ENCODE data around the gene FNIP2. TPM values are rescaled to one million over a fixed set of nuclear protein-coding genes. Genes with fewer than 3 reads are reported as not detected.

FNIP2 gene
- total RNA-seq, 1 donor from 2014 or later = 21.4 TPM

DNA sequence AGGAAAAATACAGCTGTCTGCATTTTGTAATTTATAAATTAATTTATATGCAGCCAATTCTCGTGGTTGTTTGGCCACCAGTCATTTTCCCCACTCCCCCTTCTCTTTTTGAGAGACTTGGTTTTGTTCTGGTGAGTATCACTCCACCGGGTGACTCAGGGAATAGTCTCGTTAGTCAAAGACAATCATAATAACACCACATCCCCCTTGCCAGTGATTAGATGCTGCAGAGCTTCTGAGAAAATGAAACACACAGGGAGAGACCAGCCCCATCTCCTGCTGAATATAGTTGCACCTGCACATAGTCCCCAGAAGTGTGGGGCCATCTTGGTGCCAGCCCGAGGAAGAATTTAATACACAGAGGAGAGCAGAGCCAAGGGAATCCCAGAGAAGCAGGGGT is 8.0 kb upstream of the FNIP2 start:
- no peak overlapping the region for H3K27ac ChIP-seq (ENCODE audit: low read depth, low read length)

DNA sequence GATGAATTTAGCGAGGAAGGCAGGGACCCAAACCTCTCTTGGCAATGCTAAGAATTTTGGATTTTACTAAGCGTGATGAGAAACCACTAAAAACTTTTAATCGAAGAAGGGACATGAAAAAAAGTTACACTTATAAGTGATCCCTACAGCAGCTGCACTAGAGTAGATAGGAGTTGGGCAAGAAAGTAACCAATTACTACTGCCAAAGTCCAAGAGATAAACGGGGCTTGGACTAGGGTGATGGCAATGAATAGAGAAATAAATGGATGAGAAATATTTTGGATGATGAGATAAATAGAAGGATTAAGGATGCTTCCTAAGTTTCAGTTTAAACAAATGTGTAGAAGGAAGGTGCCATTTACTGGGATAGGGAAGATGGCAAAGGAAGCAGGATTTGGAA is 6.3 kb upstream of the FNIP2 start:
- H3K27me3 ChIP-seq (ENCODE audit: control insufficient read depth in 3 of 3, insufficient read depth in 3 of 3, low read length in 3 of 3) = no peaks in the 10 kb centered on the region
- no peak overlapping the region for H3K27ac ChIP-seq (ENCODE audit: low read depth, low read length)
- H3K9ac ChIP-seq (ENCODE audit: low read depth in 1 of 3, low read length in 3 of 3) = no peak overlapping the region
- H3K36me3 ChIP-seq (ENCODE audit: control insufficient read depth in 3 of 3, insufficient read depth in 3 of 3, low read length in 3 of 3) = no peaks in the 10 kb centered on the region
- H3K4me1 ChIP-seq (ENCODE audit: control insufficient read depth in 3 of 3, insufficient read depth in 3 of 3, low read length in 3 of 3) = no peaks in the 10 kb centered on the region
- H3K9me3 ChIP-seq (ENCODE audit: control insufficient read depth in 3 of 3, low read length in 3 of 3) = no peaks in the 10 kb centered on the region
- H3K4me3 ChIP-seq (ENCODE audit: low read length in 3 of 3) = no peak overlapping the region

More for the DNA sequence above, 8.0 kb upstream of the FNIP2 start:
- no peak overlapping the region for H3K4me3 ChIP-seq (ENCODE audit: low read length in 3 of 3)
- H3K36me3 ChIP-seq (ENCODE audit: control insufficient read depth in 3 of 3, insufficient read depth in 3 of 3, low read length in 3 of 3) = no peaks in the 10 kb centered on the region
- no peak overlapping the region for H3K9ac ChIP-seq (ENCODE audit: low read depth in 1 of 3, low read length in 3 of 3)
- no peaks in the 10 kb centered on the region for H3K9me3 ChIP-seq (ENCODE audit: control insufficient read depth in 3 of 3, low read length in 3 of 3)
- no peaks in the 10 kb centered on the region for H3K27me3 ChIP-seq (ENCODE audit: control insufficient read depth in 3 of 3, insufficient read depth in 3 of 3, low read length in 3 of 3)
- no peaks in the 10 kb centered on the region for H3K4me1 ChIP-seq (ENCODE audit: control insufficient read depth in 3 of 3, insufficient read depth in 3 of 3, low read length in 3 of 3)

DNA sequence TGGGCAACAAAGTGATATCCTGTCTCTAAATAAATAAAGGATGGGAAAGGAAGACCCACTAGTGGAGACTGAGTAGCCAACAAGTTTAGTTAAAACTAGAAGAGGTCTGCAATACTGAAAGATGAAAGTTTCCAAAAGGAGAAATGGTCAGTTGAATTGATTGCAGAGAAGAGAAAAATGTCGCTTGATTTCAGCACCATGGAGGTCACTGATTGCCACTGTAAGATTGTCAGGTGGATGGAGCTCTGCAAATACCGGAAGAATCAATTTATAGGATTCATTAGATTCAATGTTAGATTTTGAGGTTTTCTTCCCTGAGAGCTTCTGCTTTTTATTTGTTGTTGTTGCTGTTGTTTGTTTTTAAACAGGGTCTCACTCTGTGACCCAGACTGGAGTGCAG is 5.4 kb upstream of the FNIP2 start:
- H3K4me1 ChIP-seq (ENCODE audit: control insufficient read depth in 3 of 3, insufficient read depth in 3 of 3, low read length in 3 of 3) = peaks cover 0 to 4% (median 0%) of the 10 kb centered on the region in 3 donors
- H3K36me3 ChIP-seq (ENCODE audit: control insufficient read depth in 3 of 3, insufficient read depth in 3 of 3, low read length in 3 of 3) = no peaks in the 10 kb centered on the region
- no peaks in the 10 kb centered on the region for H3K27me3 ChIP-seq (ENCODE audit: control insufficient read depth in 3 of 3, insufficient read depth in 3 of 3, low read length in 3 of 3)
- H3K27ac ChIP-seq (ENCODE audit: low read depth, low read length) = no peak overlapping the region
- no peaks in the 10 kb centered on the region for H3K9me3 ChIP-seq (ENCODE audit: control insufficient read depth in 3 of 3, low read length in 3 of 3)
- H3K9ac ChIP-seq (ENCODE audit: low read depth in 1 of 3, low read length in 3 of 3) = no peak overlapping the region
- no peak overlapping the region for H3K4me3 ChIP-seq (ENCODE audit: low read length in 3 of 3)

DNA sequence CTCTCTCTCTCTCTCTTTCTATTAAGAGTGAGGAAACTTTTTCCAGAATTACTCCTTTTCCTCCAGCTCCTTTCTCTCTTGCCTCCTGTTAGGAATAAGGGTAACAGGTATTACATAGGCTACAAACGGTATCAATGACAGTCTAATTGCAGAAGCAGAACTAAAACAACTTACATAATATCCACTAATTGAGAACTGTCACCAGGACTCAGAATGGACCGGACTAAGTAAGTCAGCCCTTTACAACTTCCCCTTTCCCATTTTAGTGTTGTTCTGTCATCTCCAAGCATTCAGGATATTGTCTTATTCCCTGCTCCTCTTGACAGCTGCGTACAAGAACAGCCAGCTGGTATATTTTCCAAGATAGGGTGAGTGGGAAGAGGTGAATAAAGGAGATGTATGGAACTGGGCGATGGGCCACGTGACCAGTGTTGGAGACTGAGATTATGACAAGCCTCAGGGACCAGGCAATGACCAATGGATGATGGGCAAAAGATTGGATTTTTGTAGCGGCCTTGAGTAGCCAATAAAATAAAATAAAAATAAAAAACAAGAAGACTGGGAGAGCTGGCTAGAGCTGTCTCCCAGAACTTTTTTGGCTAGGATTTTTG is 2.3 kb upstream of the FNIP2 start:
- no peak overlapping the region for H3K27ac ChIP-seq (ENCODE audit: low read depth, low read length)
- H3K27me3 ChIP-seq (ENCODE audit: control insufficient read depth in 3 of 3, insufficient read depth in 3 of 3, low read length in 3 of 3) = no peaks in the 10 kb centered on the region
- H3K9ac ChIP-seq (ENCODE audit: low read depth in 1 of 3, low read length in 3 of 3) = no peak overlapping the region
- peaks cover 6 to 22% (median 15%) of the 10 kb centered on the region in 3 donors for H3K4me1 ChIP-seq (ENCODE audit: control insufficient read depth in 3 of 3, insufficient read depth in 3 of 3, low read length in 3 of 3)
- no peaks in the 10 kb centered on the region for H3K9me3 ChIP-seq (ENCODE audit: control insufficient read depth in 3 of 3, low read length in 3 of 3)
- H3K4me3 ChIP-seq (ENCODE audit: low read length in 3 of 3) = no peak overlapping the region
- no peaks in the 10 kb centered on the region for H3K36me3 ChIP-seq (ENCODE audit: control insufficient read depth in 3 of 3, insufficient read depth in 3 of 3, low read length in 3 of 3)

DNA sequence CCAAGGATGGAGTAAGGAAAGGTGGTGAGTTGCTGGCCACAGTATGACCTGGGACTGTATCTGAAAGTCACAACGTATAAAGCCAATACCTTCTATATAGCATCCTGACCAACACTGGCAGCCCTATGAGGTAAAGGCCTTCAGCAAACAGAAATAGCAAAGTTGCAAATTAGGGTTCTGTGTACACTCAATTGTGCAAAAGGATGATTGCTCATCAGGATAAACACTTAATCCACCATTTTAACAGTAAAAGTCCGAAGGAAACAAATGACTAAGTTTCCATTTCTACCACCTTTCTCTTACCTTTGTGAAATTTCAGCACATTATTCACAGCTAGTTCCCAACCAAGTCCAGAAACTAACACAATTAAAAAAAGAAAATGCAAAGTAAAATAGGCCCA is 1.4 kb upstream of the FNIP2 start:
- Histone ChIP-seq H3K27ac (ENCODE audit: low read depth, low read length) (no peak overlapping the region), H3K36me3 (ENCODE audit: control insufficient read depth in 3 of 3, insufficient read depth in 3 of 3, low read length in 3 of 3) (no peaks in the 10 kb centered on the region), H3K4me1 (ENCODE audit: control insufficient read depth in 3 of 3, insufficient read depth in 3 of 3, low read length in 3 of 3) (peaks cover 13 to 29% (median 23%) of the 10 kb centered on the region in 3 donors), H3K4me3 (ENCODE audit: low read length in 3 of 3) (no peak overlapping the region), H3K9ac (ENCODE audit: low read depth in 1 of 3, low read length in 3 of 3) (no peak overlapping the region), H3K27me3 (ENCODE audit: control insufficient read depth in 3 of 3, insufficient read depth in 3 of 3, low read length in 3 of 3) (no peaks in the 10 kb centered on the region), H3K9me3 (ENCODE audit: control insufficient read depth in 3 of 3, low read length in 3 of 3) (no peaks in the 10 kb centered on the region)

DNA sequence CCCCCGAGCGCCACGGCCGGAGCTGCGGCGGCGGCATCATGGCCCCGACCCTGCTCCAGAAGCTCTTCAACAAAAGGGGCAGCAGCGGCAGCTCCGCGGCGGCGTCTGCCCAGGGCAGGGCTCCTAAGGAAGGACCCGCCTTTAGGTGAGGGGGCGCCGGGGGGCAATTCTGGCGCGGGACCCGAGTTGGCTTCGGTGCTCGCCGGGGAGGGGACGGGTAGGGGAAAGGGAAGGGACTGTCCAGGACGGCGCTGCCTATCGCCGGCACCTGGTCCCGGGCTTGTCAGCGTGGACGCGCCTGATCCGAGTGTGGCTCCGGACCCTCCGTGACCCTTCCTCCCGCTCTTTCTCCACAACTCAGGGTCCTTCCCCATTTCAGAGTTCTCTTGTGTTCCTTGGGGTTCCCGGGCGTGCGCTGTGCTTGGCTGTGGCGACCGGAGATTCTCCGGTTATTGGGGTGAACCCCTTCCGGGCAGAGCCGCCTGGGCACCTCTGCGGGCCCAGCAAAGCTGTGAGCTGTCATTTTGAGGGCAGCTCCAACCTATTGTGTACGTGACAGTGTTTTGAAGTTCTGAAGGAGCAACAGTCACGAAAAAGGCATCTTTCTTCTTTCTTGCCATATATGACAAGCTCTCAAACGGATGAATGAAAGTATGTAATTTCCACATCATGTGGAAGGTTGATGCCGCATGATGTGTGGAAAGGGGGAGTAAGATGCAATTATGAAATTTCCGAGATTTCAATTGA is 522 bp downstream of the FNIP2 start:
- H3K36me3 ChIP-seq (ENCODE audit: control insufficient read depth in 3 of 3, insufficient read depth in 3 of 3, low read length in 3 of 3) = no peaks in the 10 kb centered on the region
- H3K9ac ChIP-seq (ENCODE audit: low read depth in 1 of 3, low read length in 3 of 3) = peak overlapping the region; percentile 91 to 95 (median 93)
- no peaks in the 10 kb centered on the region for H3K9me3 ChIP-seq (ENCODE audit: control insufficient read depth in 3 of 3, low read length in 3 of 3)
- no peaks in the 10 kb centered on the region for H3K27me3 ChIP-seq (ENCODE audit: control insufficient read depth in 3 of 3, insufficient read depth in 3 of 3, low read length in 3 of 3)
- peak overlapping the region; percentile 89 for H3K27ac ChIP-seq (ENCODE audit: low read depth, low read length)
- H3K4me3 ChIP-seq (ENCODE audit: low read length in 3 of 3) = peak overlapping the region; percentile 91 to 95 (median 91)
- H3K4me1 ChIP-seq (ENCODE audit: control insufficient read depth in 3 of 3, insufficient read depth in 3 of 3, low read length in 3 of 3) = peaks cover 14 to 34% (median 30%) of the 10 kb centered on the region in 3 donors

DNA sequence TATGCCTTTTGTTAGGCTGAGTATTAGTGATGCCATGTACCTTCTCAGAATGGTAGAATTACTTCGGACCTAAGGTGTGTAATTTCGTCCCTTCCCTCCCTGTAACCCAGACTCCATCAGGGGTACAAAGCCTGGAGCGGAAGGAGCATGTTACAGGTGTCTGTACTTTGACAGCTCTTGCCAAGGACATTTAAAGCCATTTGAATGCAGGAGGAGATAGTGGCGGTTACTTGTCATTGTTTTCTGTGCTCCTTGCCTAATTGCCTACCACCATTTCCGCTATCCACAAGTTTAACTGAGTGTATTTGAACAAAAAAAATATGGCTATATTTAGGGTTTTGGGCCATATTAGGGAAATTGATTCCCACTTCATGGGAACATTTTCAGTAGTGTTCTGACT is 1.8 kb downstream of the FNIP2 start:
- no peaks in the 10 kb centered on the region for H3K36me3 ChIP-seq (ENCODE audit: control insufficient read depth in 3 of 3, insufficient read depth in 3 of 3, low read length in 3 of 3)
- no peaks in the 10 kb centered on the region for H3K9me3 ChIP-seq (ENCODE audit: control insufficient read depth in 3 of 3, low read length in 3 of 3)
- H3K9ac ChIP-seq (ENCODE audit: low read depth in 1 of 3, low read length in 3 of 3) = peak overlapping the region in 2 of 3 donors; percentile 93 to 95
- peaks cover 20 to 41% (median 38%) of the 10 kb centered on the region in 3 donors for H3K4me1 ChIP-seq (ENCODE audit: control insufficient read depth in 3 of 3, insufficient read depth in 3 of 3, low read length in 3 of 3)
- H3K27me3 ChIP-seq (ENCODE audit: control insufficient read depth in 3 of 3, insufficient read depth in 3 of 3, low read length in 3 of 3) = no peaks in the 10 kb centered on the region
- H3K4me3 ChIP-seq (ENCODE audit: low read length in 3 of 3) = peak overlapping the region; percentile 47 to 95 (median 49)
- H3K27ac ChIP-seq (ENCODE audit: low read depth, low read length) = peak overlapping the region; percentile 45

DNA sequence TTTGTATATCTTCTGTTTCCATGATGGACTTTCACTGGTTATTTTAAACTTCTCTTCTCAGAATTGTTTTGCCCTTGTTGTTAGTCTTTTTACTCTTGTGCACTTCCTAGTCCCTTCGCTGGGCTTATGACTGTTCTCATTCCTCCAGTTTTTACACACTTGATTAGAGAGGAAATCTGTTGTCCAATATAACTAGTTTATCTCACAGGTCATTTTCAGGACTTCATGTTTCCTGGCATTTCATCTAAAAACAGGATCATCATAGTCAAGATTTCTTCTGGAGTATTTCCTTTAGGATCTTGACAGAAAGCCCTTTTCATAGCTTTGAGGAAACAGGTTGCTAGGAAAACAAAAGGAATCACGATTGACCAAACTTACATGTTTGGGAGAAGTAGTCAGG is 3.0 kb downstream of the FNIP2 start:
- H3K9ac ChIP-seq (ENCODE audit: low read depth in 1 of 3, low read length in 3 of 3) = peak overlapping the region in 2 of 3 donors; percentile 1 to 23
- no peaks in the 10 kb centered on the region for H3K9me3 ChIP-seq (ENCODE audit: control insufficient read depth in 3 of 3, low read length in 3 of 3)
- H3K27ac ChIP-seq (ENCODE audit: low read depth, low read length) = peak overlapping the region; percentile 45
- H3K36me3 ChIP-seq (ENCODE audit: control insufficient read depth in 3 of 3, insufficient read depth in 3 of 3, low read length in 3 of 3) = no peaks in the 10 kb centered on the region
- no peaks in the 10 kb centered on the region for H3K27me3 ChIP-seq (ENCODE audit: control insufficient read depth in 3 of 3, insufficient read depth in 3 of 3, low read length in 3 of 3)
- peaks cover 27 to 41% (median 41%) of the 10 kb centered on the region in 3 donors for H3K4me1 ChIP-seq (ENCODE audit: control insufficient read depth in 3 of 3, insufficient read depth in 3 of 3, low read length in 3 of 3)
- no peak overlapping the region for H3K4me3 ChIP-seq (ENCODE audit: low read length in 3 of 3)

DNA sequence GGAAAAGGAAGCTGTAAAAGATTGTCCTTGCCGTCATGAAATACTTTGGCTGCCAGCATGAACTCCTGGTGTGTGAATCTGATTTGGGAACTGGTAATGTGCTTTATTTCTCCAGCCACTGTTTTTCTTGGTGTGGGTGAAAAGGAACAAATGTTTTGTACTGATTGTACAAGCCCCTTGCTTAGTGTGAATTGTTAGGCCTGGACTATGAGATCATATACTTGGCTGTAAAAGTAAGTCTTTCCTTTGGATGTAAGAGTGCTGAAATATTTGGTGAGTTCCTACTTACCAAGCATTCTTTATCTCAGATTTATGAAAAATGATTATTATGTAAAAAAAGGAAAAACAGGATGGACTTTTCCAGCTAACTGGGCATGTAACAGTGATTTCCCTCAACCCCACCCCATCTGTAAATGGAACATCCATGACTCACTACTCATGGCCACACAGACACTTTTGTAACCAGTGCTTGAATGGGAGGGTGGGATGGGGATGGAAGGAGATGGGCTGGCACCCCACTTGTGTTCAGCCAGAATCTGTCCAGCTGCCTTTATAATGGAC is 6.3 kb downstream of the FNIP2 start:
- H3K9ac ChIP-seq (ENCODE audit: low read depth in 1 of 3, low read length in 3 of 3) = peak overlapping the region in 1 of 3 donors; percentile 14

DNA sequence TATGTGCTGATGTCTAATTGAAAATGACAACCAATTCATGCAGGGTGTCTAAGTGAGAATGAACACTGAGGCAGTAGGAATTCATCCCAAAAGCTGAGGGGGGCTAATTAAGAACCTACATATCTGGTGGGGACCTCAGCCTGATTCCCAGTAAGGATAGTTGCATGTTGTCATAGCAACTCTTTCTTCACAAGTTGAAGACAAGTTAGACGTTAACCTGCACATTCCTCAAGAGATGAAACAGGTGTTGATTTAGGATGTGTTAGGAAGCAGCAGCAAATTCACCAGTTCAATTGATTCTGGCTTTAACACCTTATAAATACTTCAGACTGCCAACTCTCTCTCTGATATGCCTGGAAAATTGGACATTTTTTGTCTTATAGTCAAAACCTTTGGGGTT is 7.3 kb downstream of the FNIP2 start:
- H3K9ac ChIP-seq (ENCODE audit: low read depth in 1 of 3, low read length in 3 of 3) = no peak overlapping the region
- H3K27me3 ChIP-seq (ENCODE audit: control insufficient read depth in 3 of 3, insufficient read depth in 3 of 3, low read length in 3 of 3) = no peaks in the 10 kb centered on the region
- H3K4me1 ChIP-seq (ENCODE audit: control insufficient read depth in 3 of 3, insufficient read depth in 3 of 3, low read length in 3 of 3) = peaks cover 35 to 50% (median 41%) of the 10 kb centered on the region in 3 donors
- H3K27ac ChIP-seq (ENCODE audit: low read depth, low read length) = no peak overlapping the region
- no peaks in the 10 kb centered on the region for H3K36me3 ChIP-seq (ENCODE audit: control insufficient read depth in 3 of 3, insufficient read depth in 3 of 3, low read length in 3 of 3)
- H3K4me3 ChIP-seq (ENCODE audit: low read length in 3 of 3) = no peak overlapping the region
- H3K9me3 ChIP-seq (ENCODE audit: control insufficient read depth in 3 of 3, low read length in 3 of 3) = no peaks in the 10 kb centered on the region

More for the DNA sequence above, 6.3 kb downstream of the FNIP2 start:
- Histone ChIP-seq H3K9me3 (ENCODE audit: control insufficient read depth in 3 of 3, low read length in 3 of 3) (no peaks in the 10 kb centered on the region), H3K4me3 (ENCODE audit: low read length in 3 of 3) (no peak overlapping the region), H3K36me3 (ENCODE audit: control insufficient read depth in 3 of 3, insufficient read depth in 3 of 3, low read length in 3 of 3) (no peaks in the 10 kb centered on the region), H3K27me3 (ENCODE audit: control insufficient read depth in 3 of 3, insufficient read depth in 3 of 3, low read length in 3 of 3) (no peaks in the 10 kb centered on the region), H3K27ac (ENCODE audit: low read depth, low read length) (peak overlapping the region; percentile 64), H3K4me1 (ENCODE audit: control insufficient read depth in 3 of 3, insufficient read depth in 3 of 3, low read length in 3 of 3) (peaks cover 41 to 56% (median 50%) of the 10 kb centered on the region in 3 donors)
